ENCODE measurements around the gene KREMEN1.

The KREMEN1 gene

DNA sequence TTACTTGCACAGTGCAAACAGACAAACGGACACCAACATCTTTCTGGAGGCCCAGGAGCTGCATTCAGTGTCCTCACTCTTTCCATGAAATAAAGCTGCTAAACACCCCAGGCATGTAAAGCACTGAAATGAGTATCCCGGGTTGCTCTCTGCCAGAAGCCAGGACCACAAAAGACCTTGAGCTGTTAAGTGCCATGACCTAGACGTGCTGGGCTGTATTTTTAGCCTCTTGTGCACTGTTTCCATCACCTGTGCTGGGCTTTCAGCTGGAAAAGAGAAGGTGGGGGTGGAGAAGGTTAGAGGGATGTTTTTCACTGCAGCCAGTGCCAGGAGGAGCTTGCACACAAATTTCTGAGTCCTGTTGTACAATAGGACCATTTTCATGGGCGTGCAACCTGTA, 3.4 kb upstream of the KREMEN1 start:
- no peak overlapping the region for H3K9ac ChIP-seq
- no peaks in the 10 kb centered on the region for H3K27me3 ChIP-seq (ENCODE audit: insufficient read depth, low read depth)
- no peak overlapping the region for H3K27ac ChIP-seq
- no peaks in the 10 kb centered on the region for H3K36me3 ChIP-seq (ENCODE audit: insufficient read depth)
- H3K4me2 ChIP-seq = no peak overlapping the region
- H3K79me2 ChIP-seq (ENCODE audit: insufficient read depth, low read depth) = no peaks in the 10 kb centered on the region
- no peak overlapping the region for H2AFZ ChIP-seq (ENCODE audit: low read depth)
- no peaks in the 10 kb centered on the region for H4K20me1 ChIP-seq (ENCODE audit: insufficient read depth)
- H3K4me3 ChIP-seq (IDR thresholded peaks at IDR 0.05; ENCODE audit: insufficient read depth, low read depth, low read length) = no peak overlapping the region
- H3K4me1 ChIP-seq (ENCODE audit: low read depth, poor library complexity, severe bottlenecking) = peaks cover 7% of the 10 kb centered on the region
- TF ChIP-seq, protein P1, sequence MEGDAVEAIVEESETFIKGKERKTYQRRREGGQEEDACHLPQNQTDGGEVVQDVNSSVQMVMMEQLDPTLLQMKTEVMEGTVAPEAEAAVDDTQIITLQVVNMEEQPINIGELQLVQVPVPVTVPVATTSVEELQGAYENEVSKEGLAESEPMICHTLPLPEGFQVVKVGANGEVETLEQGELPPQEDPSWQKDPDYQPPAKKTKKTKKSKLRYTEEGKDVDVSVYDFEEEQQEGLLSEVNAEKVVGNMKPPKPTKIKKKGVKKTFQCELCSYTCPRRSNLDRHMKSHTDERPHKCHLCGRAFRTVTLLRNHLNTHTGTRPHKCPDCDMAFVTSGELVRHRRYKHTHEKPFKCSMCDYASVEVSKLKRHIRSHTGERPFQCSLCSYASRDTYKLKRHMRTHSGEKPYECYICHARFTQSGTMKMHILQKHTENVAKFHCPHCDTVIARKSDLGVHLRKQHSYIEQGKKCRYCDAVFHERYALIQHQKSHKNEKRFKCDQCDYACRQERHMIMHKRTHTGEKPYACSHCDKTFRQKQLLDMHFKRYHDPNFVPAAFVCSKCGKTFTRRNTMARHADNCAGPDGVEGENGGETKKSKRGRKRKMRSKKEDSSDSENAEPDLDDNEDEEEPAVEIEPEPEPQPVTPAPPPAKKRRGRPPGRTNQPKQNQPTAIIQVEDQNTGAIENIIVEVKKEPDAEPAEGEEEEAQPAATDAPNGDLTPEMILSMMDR (conservative IDR thresholded peaks at IDR 0.05; ENCODE audit: low read depth, low read length) = no peak

DNA sequence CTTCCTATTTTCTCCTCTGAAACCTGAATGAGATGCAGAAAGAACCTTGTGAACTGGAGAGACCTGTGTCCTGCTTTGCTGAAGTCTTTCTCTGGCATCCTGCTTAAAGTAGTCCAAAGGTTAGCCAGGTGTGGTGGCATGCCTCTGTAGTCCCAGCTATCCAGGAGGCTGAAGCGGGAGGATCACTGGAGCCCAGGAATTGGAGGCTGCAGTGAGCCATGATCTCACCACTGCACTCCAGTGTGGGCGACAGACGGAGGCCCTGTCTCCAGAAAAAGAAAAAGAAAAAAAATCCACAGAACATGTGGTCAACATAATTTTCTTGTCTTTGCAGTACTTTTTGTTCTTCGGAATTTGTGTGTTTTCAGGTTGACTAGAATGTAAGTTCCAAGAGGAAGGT, 2.3 kb upstream of the KREMEN1 start:
- Histone ChIP-seq H2AFZ (ENCODE audit: low read depth) (no peak overlapping the region), H3K4me2 (no peak overlapping the region)

DNA sequence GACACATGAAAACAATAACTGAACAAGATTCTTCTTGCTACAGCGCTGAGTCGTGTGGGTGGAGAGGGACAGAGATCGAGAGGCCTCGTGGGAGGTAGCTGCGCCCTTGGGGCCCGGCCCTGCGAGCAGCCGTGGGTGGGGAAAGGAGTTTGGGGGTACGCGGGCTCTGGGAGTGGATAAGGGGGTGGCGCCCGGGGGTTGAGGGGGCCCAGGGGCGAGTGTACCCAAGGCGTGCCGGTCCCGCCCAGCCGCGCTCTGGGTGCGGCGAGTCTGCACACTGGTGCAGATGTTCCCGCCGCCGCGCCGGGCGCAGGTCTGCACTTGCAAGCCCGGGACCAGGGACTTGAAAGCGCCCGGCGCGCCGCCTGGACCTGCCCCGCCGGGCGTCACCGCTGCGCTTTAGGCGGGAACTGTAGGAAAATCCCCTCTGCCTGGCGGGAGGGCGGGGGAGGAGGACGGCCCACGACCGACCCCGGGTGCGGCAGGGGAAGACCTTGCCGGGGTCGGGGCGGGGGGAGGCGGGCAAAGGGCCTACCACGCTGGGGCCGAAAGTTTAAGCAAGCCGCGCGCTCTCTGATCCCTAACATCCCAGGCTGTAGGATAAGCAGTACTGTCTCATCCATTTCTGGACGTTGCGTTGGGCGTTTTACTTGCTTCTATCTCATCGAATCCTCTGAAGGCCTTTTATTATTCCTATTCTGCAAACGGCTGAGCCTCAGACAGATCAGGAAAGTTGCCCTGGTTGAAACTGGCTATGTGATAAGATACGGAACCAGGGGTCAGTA, 1.4 kb upstream of the KREMEN1 start:
- Histone ChIP-seq H3K4me3 (IDR thresholded peaks at IDR 0.05; ENCODE audit: insufficient read depth, low read depth, low read length) (no peak overlapping the region), H3K36me3 (ENCODE audit: insufficient read depth) (no peaks in the 10 kb centered on the region), H3K27ac (no peak overlapping the region), H3K9ac (no peak overlapping the region), H4K20me1 (ENCODE audit: insufficient read depth) (no peaks in the 10 kb centered on the region), H2AFZ (ENCODE audit: low read depth) (no peak overlapping the region; the same call in 1 of the 2 replicates), H3K79me2 (ENCODE audit: insufficient read depth, low read depth) (no peaks in the 10 kb centered on the region), H3K4me2 (no peak overlapping the region), H3K27me3 (ENCODE audit: insufficient read depth, low read depth) (no peaks in the 10 kb centered on the region), H3K4me1 (ENCODE audit: low read depth, poor library complexity, severe bottlenecking) (peaks cover 7% of the 10 kb centered on the region)
- TF ChIP-seq, protein P1 (conservative IDR thresholded peaks at IDR 0.05; ENCODE audit: low read depth, low read length) = no peak

More for the DNA sequence above, 2.3 kb upstream of the KREMEN1 start:
- H3K79me2 ChIP-seq (ENCODE audit: insufficient read depth, low read depth) = no peaks in the 10 kb centered on the region
- TF ChIP-seq, protein P1 (conservative IDR thresholded peaks at IDR 0.05; ENCODE audit: low read depth, low read length) = no peak
- H4K20me1 ChIP-seq (ENCODE audit: insufficient read depth) = no peaks in the 10 kb centered on the region
- H3K9ac ChIP-seq = no peak overlapping the region
- no peak overlapping the region for H3K27ac ChIP-seq
- H3K4me3 ChIP-seq (IDR thresholded peaks at IDR 0.05; ENCODE audit: insufficient read depth, low read depth, low read length) = no peak overlapping the region
- peaks cover 7% of the 10 kb centered on the region for H3K4me1 ChIP-seq (ENCODE audit: low read depth, poor library complexity, severe bottlenecking)
- H3K36me3 ChIP-seq (ENCODE audit: insufficient read depth) = no peaks in the 10 kb centered on the region
- no peaks in the 10 kb centered on the region for H3K27me3 ChIP-seq (ENCODE audit: insufficient read depth, low read depth)

DNA sequence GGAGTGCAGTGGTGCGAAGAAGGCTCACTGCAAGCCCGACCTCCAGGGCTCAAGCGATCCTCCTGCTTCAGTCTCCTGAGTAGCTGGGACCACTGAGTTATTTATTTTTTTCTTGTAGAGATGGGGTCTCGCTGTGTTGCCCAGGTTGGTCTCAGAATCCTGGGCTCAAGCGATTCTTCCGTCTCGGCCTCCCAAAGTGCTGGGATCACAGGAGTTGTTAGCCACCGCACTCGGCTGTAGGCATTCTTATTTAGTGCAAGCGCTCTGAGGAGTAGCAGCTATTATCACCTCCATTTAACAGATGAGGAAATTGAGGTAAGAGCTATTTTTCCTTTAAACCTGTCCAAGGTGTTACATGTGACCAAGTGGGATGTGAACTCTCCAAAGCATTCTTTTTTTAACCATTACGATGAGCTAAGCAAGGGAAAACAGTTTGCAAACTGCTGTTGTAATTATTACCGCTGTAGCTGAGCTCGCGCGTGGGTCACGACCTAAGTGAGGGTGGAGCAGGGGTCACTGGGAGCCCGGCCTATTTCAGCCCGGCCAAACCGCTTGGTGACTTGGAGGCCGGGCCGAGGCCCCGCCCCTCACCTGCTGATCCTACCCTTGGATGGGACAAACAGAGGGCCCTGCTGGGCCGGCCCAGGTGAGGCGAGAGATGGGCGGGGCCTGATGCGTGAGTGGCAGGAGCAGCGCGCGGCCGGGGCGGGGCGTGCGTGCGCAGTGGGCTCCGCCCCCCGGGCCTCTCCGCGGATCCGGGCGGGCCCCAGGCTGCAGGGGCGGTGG, 449 bp upstream of the KREMEN1 start:
- no peak overlapping the region for H3K9ac ChIP-seq
- H3K27ac ChIP-seq = no peak overlapping the region
- H3K4me2 ChIP-seq = peak overlapping the region; percentile 73
- no peaks in the 10 kb centered on the region for H3K27me3 ChIP-seq (ENCODE audit: insufficient read depth, low read depth)
- TF ChIP-seq, protein P1 (conservative IDR thresholded peaks at IDR 0.05; ENCODE audit: low read depth, low read length) = no peak
- peaks cover 7% of the 10 kb centered on the region for H3K4me1 ChIP-seq (ENCODE audit: low read depth, poor library complexity, severe bottlenecking)
- H3K4me3 ChIP-seq (IDR thresholded peaks at IDR 0.05; ENCODE audit: insufficient read depth, low read depth, low read length) = no peak overlapping the region
- H2AFZ ChIP-seq (ENCODE audit: low read depth) = peak overlapping the region; percentile 79; the same call in 1 of the 2 replicates
- H3K36me3 ChIP-seq (ENCODE audit: insufficient read depth) = no peaks in the 10 kb centered on the region
- no peaks in the 10 kb centered on the region for H4K20me1 ChIP-seq (ENCODE audit: insufficient read depth)
- no peaks in the 10 kb centered on the region for H3K79me2 ChIP-seq (ENCODE audit: insufficient read depth, low read depth)
